Breast epithelium (tissue), 4 donors: ENCODE data around the gene ONECUT1. TPM values are rescaled to one million over a fixed set of nuclear protein-coding genes. Genes with fewer than 3 reads are reported as not detected.

Experiments
- DNase-seq, 2 donors: peaks; one replicate each; pipeline ENCODE4 v3.0.0-alpha.2; 2019; ENCODE audit warnings: low spot score in 2 of 2
- H3K27ac ChIP-seq, 2 donors: fragments of 200-600 bp; sonication (generic) in 1 of 2; one replicate each; pipeline ENCODE4 v1.5.1; 2016 to 2019; ENCODE audit warnings: mild to moderate bottlenecking in 1 of 2
- H3K27me3 ChIP-seq, 2 donors: fragments of 200-600 bp; sonication (generic) in 1 of 2; one replicate each; pipeline versions ENCODE4 v1.5.1 to v1.6.0; 2017 to 2019; ENCODE audit warnings: control low read depth in 1 of 2, mild to moderate bottlenecking in 1 of 2
- H3K36me3 ChIP-seq: fragments of 200-600 bp; one replicate; pipeline ENCODE4 v1.5.1; 2019
- H3K4me1 ChIP-seq, 2 donors: fragments of 200-600 bp; sonication (generic); one replicate each; pipeline ENCODE4 v1.5.1; 2016 to 2019; ENCODE audit warnings: control low read depth in 1 of 2
- H3K4me3 ChIP-seq, 3 donors: fragments of 200-600 bp; sonication (generic); 1 replicate in 2 of 3; 2 replicates in 1 of 3; pipeline ENCODE4 v1.5.1; 2016 to 2019; ENCODE audit warnings: mild to moderate bottlenecking in 3 of 3, moderate library complexity in 2 of 3
- H3K9me3 ChIP-seq, 2 donors: fragments of 200-600 bp; sonication (generic) in 1 of 2; one replicate each; pipeline ENCODE4 v1.5.1; 2016 to 2019; ENCODE audit warnings: control low read depth in 1 of 2
- CTCF ChIP-seq, 3 donors: fragments of 450-650 bp; IDR thresholded peaks; one replicate each; pipeline ENCODE4 v1.5.1; 2016 to 2017; ENCODE audit warnings: antibody characterized with exemption in 3 of 3, mild to moderate bottlenecking in 3 of 3, moderate library complexity in 3 of 3
- POLR2A ChIP-seq: fragments of 450-650 bp; IDR thresholded peaks from one replicate; pipeline ENCODE4 v1.6.1; 2016; ENCODE audit warnings: antibody characterized with exemption, mild to moderate bottlenecking, moderate library complexity
- POLR2AphosphoS5 ChIP-seq, 3 donors: sonication (generic); formaldehyde crosslinking; IDR thresholded peaks; one replicate each; pipeline ENCODE4 v1.6.1; 2017; ENCODE audit warnings: antibody characterized with exemption in 3 of 3
- intact Hi-C: fragments of 100-400 bp; cut with DNase I; formaldehyde crosslinking; loops from one replicate; pipeline ENCODE4 v1.15.1; 2023; ENCODE audit warnings: low total_unique reads
- total RNA-seq, 3 donors: library from RNA; depleted of rRNA; stranded (reverse); fragments of >200 nt; gene quantifications; one replicate each; pipeline ENCODE4 v1.1.0, GENCODE V29; 2016

The ONECUT1 gene
- total RNA-seq, 3 donors from 2014 or later = not detected

- H3K27ac ChIP-seq = no peak overlapping the region
- H3K27me3 ChIP-seq = peaks cover 0 to 30% of the 10 kb centered on the region in 2 donors
- H3K4me3 ChIP-seq = no peak overlapping the region
- DNase-seq = no peak
- H3K4me1 ChIP-seq = no peaks in the 10 kb centered on the region
- intact Hi-C loops = no loop called here
- TF ChIP-seq POLR2A (no peak), CTCF (IDR thresholded peaks at IDR 0.05) (no peak), POLR2AphosphoS5 (IDR thresholded peaks at IDR 0.05) (no peak)
- no peaks in the 10 kb centered on the region for H3K9me3 ChIP-seq
- no peaks in the 10 kb centered on the region for H3K36me3 ChIP-seq
These were observed 25.4 kb downstream of the ONECUT1 start for GRCh38 chr15:52764731-52765130.

GRCh38 chr15:52762621-52763020, 27.5 kb downstream of the ONECUT1 start:
- Histone ChIP-seq H3K27me3 (peaks cover 0 to 20% of the 10 kb centered on the region in 2 donors), H3K4me1 (no peaks in the 10 kb centered on the region), H3K4me3 (no peak overlapping the region), H3K36me3 (no peaks in the 10 kb centered on the region), H3K9me3 (no peaks in the 10 kb centered on the region), H3K27ac (no peak overlapping the region)
- DNase-seq = no peak
- TF ChIP-seq POLR2A = no peak
- TF ChIP-seq POLR2AphosphoS5 (IDR thresholded peaks at IDR 0.05) = no peak
- TF ChIP-seq CTCF (IDR thresholded peaks at IDR 0.05) = no peak
- intact Hi-C loops = no loop called here

- intact Hi-C loops = no loop called here
- DNase-seq = no peak
These were observed 29.6 kb downstream of the ONECUT1 start for GRCh38 chr15:52760562-52760961.

GRCh38 chr15:52759969-52760368, 30.2 kb downstream of the ONECUT1 start:
- no peak overlapping the region for H3K27ac ChIP-seq
- no peak for TF ChIP-seq POLR2AphosphoS5 (IDR thresholded peaks at IDR 0.05)
- no peak for TF ChIP-seq CTCF (IDR thresholded peaks at IDR 0.05)
- TF ChIP-seq POLR2A = no peak
- no peaks in the 10 kb centered on the region for H3K4me1 ChIP-seq
- peaks cover 0 to 11% of the 10 kb centered on the region in 2 donors for H3K27me3 ChIP-seq
- H3K36me3 ChIP-seq = no peaks in the 10 kb centered on the region
- no peaks in the 10 kb centered on the region for H3K9me3 ChIP-seq
- H3K4me3 ChIP-seq = no peak overlapping the region
- DNase-seq = no peak
- intact Hi-C loops = no loop called here

More at GRCh38 chr15:52760562-52760961, 29.6 kb downstream of the ONECUT1 start:
- H3K36me3 ChIP-seq = no peaks in the 10 kb centered on the region
- TF ChIP-seq POLR2AphosphoS5 (IDR thresholded peaks at IDR 0.05) = no peak
- TF ChIP-seq CTCF (IDR thresholded peaks at IDR 0.05) = no peak
- no peak overlapping the region for H3K4me3 ChIP-seq
- H3K9me3 ChIP-seq = no peaks in the 10 kb centered on the region
- peaks cover 0 to 11% of the 10 kb centered on the region in 2 donors for H3K27me3 ChIP-seq
- no peaks in the 10 kb centered on the region for H3K4me1 ChIP-seq
- H3K27ac ChIP-seq = no peak overlapping the region

- Histone ChIP-seq H3K27me3 (peaks cover 0 to 7% of the 10 kb centered on the region in 2 donors), H3K27ac (no peak overlapping the region), H3K36me3 (no peaks in the 10 kb centered on the region), H3K9me3 (no peaks in the 10 kb centered on the region), H3K4me3 (no peak overlapping the region), H3K4me1 (no peaks in the 10 kb centered on the region)
- TF ChIP-seq POLR2AphosphoS5 (IDR thresholded peaks at IDR 0.05) = no peak
- TF ChIP-seq POLR2A = no peak
- no peak for TF ChIP-seq CTCF (IDR thresholded peaks at IDR 0.05)
- intact Hi-C loops = no loop called here
- no peak for DNase-seq
These were observed 32.6 kb downstream of the ONECUT1 start for GRCh38 chr15:52757496-52757895.
